ENCODE data around the gene ADNP2.
"Not testable (repeated sequence)": the region's sequence is repeated elsewhere in the genome, so short reads cannot be mapped to it uniquely, and the experiment has no call there.

The ADNP2 gene

DNA sequence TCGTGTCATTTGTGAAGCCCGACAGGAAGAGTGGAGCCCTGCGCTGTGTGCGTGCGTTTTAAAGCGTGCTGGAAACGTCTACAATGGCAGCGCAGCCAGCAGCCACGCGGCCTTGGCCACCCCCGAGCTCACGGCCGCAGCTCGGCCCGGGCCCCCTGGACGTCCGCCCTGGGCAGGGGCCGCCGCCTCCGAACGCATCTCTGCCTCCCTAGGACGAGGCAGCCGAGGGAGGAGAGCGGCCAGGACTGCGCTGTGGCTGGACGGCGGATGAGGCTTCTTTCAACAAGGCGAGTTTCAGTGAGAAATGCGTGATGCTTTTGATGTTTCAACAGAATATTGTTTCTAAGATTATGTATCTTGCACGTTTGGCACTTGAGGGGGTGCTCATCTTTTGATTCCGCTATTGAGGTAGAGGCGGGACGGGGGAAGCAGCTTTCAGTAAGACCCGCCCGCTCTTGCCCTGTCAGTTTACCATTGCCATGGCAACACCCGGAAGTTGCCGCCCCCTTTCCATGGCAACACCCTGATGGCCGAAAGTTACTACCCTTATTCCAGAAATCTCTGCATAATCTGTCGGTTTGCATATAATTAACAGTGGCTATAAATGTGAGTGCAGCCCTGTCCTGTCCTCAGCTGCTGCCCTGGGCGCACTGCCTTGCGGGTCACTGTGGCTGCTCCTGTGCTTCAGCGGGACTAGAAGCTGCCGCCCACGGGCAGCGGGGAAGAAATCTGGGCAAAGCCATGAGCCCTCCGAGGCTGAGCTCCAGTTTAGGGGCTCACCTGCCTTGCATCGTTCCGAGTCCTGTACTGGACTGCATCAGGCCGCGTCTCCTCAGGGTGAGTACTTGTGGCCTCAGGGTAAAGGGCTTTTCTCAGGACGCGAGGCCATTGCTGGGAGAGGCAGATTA is 38.6 kb downstream of the ADNP2 start:
- peak; percentile 48 for DNase-seq

DNA sequence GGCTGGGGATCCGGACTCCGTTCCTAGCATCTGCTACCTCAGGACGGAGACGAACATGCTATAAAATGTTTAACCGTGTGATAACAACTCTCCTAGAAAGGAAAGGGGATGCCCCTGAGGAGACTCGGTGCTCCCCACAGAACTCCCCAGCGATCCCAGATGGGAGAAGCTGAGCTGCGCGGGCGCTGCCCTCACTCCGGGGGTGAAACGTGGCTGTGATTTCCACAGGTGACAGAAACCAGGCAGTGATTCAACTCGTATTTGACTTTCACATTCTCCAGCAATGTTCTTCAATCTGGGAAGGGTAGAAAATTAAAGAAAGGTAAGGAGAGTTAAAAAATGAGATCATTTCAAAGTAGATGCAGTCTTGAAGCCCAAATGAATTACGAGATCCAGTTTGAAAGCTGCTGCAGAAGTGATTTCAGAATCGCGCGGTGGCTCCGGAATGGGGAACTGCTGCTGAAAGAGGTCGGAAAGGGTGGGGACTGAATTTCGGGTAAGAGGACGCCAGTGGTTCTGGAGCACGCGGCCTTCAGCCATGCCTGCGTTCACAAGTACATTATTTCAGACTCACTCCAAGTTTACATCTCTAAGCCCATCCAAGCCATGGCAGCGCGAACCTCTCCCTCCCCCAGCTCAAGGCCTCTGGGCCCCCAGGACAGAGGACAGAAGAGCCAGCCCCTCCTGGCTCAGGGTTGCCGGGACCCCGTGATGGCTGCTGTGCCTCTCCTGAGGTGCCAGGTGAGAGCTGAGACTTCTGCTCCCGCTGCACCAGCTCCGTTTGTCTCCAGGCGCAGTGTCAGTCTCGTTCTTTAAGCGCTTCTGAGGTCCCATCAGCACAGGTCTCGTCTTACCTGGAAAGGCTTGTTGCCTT is 39.5 kb downstream of the ADNP2 start:
- DNase-seq, result no peak

DNA sequence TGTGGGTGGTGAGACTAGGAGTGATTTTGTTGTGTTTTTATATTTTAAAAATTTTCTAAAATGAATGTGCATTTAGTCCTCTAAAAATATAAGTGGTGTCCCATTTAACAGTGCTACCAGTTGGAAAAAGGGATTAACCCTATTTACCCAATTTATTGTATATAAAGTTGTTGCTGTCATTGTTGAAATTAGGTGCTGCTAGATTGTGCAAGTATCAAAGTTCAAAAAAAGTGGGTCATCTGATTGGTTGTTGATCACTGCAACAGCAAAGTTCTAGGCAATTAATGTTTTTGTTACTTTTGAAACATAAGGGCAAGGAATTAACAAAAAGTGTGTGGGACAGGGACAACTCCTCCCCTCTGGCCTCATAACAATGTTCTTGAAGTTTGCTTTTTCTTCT is 40.6 kb downstream of the ADNP2 start:
- no peak for DNase-seq

DNA sequence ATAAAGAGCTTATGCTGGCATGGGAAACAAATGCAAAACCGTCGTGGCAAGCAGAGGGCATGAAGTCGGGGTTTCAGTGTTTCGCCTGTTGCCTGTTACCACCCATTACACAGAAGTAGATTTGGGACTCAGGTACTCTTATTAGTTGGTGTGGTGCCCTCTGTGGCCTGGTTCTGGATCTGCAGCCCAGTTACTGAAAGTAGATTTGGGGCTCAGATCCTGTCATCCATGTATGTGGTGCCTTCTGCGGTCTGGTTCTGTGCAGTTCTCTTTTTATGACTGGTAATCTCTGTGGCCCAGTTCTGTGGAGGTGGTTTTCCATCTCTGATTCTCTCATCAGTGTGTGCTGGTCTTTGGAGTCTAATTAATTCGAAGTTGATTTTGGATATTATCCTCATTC is 45.2 kb downstream of the ADNP2 start:
- no peak for DNase-seq

DNA sequence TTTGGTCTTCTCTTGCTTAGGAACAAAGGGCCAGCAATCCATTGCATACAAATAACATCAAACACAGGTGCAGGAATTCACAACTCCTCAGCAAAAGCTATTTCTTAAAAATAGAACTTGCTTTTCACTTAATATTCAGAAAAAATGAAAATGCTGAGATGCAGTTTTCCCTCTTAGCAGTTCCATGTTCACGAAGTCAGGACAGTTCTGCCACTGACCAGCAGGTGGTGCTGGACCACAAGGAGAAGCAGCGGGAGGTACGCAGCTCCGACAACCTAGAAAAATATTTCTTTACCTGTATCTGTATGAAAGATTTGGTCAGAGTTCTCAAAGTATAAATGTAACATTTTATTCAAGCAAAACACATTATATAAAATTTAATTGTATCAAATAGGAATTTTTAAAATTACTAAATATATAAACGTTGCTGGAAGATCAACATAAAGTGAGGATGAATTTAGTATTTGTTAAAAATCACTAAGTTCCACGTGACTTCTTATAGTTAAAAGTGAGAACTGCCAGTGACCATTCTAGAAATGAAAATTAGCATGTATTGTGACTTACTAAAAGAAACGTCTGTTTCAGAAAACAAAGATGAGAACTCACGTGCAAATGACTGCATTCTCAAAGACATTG is 48.8 kb downstream of the ADNP2 start:
- DNase-seq, result peak; percentile 34

DNA sequence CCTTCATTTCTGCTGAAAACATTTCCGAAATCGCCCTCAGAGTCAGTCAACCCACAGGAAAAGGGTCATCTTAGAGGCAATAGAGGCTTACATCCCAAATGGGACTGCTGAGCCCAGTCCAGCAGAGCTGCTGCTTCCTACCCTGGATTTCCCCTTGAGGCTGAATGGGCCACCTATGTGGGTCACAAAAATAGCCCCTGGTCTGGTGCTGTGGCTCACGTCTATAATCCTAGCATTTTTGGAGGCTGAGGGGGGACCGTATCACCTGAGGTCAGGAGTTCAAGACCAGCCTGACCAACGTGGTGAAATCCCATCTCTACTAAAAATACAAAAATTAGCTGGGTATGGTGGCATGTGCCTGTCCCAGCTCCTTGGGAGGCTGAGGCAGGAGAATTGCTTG is 49.3 kb downstream of the ADNP2 start:
- no peak for DNase-seq

DNA sequence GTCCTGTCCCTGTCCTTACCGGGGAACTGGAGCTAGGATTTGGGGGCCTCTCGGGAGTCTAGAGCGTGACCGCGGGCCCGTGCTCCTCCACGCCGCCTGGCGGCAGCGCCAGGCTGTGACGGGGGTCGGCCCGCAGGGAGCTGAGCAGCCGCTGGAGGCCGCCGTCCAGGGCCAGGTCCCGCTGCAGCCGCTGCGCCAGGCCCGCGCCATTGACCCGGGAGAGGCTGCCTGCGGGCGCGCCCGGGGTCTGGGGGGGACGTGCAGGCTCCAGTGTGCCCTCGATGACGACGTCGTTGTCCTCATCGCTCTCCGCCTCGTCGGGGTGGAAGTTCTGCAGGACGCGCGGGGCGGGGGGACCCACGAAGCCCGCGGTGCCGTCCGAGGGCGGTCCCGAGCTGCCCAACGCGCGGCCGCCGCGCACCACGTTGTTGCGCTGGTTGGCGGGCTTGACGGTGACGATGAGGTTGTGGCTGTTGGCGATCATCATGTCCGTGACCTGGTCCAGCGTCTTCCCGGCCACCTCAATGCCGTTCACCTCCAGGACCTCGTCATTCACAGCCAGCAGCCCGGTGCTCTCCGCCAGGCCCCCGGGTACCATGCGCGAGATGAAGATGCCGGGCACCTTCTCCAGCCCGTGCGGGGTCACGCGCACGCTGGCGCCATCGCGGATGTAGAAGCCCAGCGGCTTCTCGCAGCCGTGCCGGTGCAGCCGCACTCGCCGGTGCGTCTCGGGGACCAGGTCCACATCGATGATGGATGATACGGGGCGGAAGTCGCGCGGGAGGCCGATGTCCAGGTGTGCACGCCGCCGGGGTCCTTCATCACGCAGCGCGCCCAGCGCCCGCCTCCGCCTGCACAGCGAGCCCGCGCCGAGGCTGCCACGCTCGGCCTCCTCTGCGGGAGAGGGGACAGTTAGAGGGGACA is 50.9 kb downstream of the ADNP2 start:
- no peak for DNase-seq

DNA sequence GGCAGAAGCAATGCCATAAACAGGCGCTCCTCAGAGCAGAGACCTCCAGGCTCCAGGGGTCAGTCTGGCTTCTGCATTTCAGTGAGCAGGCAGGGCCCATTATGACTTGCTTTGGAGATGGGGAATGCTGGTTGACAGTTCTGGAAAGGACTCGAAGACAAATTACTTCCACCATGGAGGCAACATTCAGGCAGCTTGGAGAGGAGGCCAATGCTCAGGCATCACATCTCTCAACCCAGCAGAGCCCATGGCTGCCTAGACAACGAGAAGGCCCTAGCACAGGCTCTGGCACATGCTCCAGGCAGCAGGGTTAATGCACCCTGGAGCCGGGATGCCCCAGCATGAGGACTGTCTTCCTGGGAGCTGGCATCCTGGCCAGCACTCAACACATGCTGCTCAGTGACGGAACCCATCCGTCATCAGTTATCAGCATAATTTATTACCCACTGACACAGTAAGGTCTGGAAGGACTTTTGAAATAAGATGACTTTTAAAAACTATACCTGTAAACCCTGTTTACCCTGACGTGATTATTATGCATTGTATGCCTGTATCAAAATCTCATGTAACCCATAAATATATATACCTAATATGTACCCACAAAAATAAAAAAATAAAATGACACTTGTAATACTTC is 52.8 kb downstream of the ADNP2 start:
- no peak for DNase-seq

DNA sequence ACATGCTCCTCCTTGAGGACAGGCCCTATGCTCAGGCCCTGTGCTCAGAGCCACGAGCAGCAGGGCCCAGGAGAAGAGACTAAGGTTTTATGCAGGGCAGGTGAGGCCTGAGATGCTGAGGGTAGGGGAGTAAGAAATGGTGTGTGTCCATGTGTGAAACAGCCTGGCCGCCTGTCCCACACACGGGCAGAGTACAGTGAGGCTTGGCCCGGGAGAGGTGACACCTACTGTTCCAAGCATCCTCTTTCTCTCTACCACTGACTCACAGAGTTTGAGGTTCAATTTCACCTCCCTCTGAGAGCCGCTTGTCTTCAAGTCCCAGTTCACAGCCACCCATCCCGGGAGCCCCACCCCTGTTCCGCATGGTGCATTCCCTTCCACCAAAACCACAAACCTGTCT is 54.1 kb downstream of the ADNP2 start:
- DNase-seq, result no peak

DNA sequence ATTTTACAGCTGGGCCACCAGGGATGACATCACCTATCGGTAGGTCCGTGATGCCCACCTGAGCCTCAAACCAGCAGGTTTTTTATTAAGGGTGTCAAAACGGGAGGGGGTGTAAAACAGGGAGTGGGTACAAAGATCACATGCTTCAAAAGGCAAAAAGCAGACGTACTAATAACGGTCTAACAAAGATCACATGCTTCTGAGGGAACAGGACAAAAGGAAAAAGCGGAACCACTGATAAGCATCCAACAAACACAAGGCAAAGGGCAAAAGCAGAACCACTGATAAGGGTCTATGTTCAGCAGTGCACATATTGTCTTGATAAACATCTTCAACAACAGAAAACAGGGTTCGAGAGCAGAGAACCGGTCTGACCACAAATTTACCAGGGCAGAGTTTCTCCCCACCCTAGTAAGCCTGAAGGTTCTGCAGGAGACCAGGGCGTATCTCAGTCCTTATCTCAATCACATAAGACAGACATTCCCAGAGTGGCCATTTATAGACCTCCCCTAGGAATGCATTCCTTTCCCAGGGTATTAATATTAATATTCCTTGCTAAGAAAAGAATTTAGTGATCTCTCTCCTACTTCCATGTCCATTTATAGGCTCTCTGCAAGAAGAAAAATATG is 55.8 kb downstream of the ADNP2 start:
- not testable (repeated sequence) for DNase-seq

DNA sequence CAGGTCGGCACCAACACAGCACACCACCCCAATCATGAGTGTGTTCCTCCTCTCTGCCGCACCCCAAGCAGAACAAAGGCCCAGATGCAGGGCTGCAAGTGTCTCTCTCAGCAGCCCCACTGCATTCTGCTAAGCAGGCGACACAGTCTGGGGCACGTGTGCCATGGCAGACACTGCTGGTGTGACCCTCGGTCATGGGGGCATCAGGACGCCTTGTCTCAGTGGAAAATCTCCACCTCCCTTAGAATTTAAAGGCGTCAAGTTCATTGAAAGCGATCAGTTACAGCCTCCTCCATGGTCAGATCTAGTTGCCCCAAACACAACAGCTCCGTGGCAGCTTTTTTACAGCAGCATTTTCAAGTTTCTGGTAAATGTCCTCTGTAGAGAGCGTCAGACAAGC is 57.2 kb downstream of the ADNP2 start:
- DNase-seq, result no peak

DNA sequence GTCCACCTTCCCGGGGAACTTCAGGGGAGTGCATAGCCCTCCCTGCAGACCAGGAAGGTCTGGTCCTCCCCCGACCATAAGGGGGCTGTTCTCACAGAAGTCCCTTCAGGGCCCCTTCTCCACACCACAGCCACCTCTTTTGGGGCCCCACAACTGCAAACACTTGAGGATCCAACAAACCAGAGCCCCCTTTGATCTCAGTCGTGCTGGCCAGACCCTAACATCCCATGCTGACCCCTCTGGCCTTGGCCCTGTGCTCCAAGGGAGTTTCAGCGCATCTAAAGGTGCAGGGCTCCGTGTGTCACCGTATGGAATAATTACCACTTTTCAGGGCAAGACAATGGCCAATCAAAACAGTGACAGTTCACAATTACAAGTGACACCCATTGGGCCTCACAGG is 57.7 kb downstream of the ADNP2 start:
- DNase-seq, result no peak

DNA sequence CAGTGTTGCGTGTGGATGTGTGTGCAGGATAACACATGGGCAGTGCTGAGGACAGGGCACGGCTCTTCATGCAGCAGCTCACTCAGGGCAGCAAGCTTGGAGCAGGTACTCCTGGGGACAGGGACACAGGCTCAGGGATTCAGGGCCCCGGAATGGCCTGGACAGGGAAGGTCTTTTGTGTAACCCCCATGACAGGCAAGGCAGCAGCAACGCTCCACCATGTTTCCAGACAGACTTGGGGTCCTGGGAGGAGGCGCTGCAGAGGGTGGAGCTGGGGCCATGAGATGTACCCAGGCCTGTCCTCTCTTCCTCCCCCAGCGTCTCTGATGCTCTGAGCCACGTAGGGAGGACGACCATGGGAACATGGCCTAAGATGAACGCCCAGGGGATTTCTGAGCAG is 58.3 kb downstream of the ADNP2 start:
- no peak for DNase-seq

DNA sequence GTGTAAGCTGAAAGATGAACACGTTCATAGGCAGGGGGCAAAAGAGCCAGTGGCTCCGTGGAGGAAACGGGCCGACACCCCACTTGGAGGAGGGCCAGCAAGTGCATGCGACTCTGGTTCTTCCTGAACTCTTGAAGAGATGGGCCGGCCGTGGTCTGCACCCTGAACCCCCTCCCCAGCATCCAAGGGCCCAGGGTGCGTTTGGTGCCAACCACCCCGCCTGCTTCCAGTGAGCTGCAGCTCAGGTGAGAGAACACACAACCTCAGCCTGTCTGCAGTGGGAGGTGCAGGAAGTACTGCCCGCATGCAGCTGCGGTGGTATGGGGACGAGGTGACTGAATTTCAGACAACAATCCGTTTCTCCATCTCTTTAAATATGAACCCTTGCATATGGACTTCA is 58.9 kb downstream of the ADNP2 start:
- DNase-seq, result no peak

DNA sequence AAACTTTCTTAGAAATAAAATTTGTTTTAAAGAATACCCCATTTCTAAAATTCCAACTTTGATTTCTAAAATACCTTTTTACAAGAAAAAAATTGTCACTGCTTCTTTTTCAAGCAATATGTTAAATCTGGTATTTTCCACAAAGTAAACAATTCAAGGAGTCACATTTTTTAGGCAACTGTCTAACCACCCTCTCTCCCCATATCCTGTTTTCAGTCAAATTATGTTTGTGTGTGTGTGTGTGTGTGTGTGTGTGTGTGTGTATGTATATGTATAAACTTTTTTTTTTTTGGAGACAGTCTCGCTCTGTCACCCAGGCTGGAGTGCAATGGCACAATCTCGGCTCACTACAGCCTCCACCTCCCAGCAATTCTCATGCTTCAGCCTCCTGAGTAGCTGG is 59.3 kb downstream of the ADNP2 start:
- no peak for DNase-seq

DNA sequence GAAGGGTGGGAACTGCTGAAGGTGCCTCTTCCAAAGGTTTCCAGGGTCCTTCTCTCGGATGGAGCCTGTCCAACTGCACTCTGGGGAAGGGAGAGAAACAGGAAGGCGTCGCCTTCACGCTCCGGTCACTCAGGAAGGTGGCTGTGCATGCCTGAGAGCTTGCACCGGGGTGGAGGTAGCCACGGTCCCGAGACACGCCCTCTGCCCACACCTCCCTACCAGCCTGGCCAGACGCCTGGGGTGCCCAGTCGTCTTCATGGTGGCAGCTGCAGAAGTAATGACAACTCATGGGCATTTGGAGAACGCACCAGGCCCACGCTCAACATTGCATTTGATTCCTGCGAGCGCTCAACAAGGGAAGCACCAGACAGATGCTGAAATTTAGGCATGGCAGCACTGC is 59.9 kb downstream of the ADNP2 start:
- DNase-seq, result peak; percentile 35

DNA sequence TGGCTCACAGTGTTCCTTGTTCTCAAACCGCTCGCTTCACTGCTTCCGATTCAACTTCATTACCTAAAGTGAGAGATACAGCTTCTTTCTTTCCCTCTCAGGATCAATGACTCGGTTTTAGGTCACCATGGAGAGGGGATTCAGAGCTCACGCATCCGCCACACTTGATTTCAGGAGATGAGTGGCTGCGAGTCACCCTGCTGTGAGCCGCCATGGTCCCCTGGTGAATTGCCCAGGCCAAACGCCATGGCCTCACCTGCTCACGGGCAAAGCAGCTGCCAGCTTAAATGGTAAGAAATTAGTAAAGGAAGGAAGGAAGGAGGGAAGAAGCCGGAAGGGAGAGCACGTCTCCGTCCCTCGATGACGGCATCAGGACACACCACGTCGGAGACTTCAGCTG is 60.5 kb downstream of the ADNP2 start:
- DNase-seq, result peak; percentile 25

DNA sequence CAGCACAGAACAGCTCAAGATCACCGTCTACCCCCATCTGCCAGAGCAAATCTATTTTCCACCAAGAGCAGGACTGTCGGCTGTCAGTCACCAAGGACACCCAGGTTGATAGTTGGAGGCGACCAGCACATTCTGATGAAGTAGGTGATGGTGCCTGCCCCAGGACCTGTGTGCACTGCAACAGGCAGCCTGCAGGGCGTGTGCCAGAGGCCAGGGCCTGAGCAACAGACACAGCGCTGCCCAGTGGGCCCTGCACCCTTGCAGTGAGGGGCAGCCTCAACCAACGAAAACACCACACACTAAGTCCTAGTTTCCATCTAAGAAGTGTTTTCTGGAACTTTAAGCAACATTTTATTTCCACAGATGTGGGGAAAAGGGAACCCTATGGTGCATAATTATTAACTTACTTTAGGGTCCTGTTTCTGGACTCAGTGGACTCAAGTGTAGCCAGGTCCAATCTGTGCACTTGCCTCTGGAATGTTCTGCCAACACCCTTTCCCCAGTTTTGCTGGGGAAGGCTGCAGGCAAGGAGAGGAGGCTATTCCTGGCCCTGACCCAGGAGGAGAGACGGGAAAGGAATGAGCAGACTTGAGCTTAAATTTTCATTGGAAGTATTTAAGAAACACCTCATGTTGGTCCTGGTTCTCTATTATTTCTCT is 61.5 kb downstream of the ADNP2 start:
- DNase-seq, result no peak

DNA sequence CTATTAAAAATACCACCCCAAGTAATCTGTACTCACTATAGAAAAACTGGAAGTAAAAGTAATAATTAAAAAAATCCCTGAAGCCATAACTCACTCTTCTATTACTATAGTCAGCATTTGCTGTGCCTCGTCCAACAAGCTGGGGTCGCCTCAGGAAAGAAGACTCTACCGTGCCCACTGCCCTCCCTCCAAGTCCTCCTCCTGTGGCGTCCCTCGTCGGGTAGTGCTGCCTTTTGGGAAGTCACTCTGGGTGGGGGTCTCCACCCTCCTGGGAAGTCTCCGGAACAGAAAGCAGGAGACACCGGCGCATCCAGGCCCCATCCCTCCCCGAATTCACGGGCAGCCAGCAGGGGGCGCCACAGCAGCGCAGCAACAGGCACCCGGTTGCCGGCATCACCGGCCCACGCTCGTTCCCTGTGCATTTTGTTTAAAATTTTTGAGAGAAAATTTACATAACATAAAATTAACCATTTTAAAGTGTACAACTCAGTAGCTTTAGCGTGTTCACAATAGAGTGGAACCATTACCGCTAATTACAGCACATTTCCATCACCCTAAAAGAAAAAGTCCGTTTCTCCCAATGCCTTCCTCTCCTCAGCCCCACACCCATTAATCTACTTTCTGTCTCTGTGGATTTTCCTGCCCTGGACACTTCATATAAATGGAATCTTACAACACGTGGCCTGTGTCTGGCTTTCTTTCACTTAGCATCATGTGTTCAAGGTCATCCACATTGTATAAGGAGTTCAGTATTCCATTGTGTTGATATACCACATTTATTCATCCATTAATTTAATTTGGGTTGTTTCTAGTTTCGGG is 62.2 kb downstream of the ADNP2 start:
- DNase-seq, result no peak

DNA sequence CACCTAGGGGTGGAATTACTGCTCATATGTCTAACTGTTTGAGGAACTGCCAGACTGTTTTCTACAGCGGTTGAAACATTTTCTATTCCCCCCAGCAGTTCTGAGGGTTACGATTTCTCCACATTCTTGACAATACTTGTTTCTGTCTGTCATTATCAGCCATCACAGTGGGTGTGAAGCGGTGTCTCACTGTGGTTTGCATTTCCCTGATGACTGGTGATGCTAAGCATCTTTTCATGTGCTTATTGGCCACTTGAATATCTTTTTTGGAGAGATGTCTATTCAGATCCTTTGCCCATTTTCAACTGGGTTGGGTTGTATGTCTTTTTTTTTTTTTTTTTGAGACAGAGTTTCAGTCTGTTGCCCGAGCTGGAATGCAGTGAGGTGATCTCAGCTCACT is 63.0 kb downstream of the ADNP2 start:
- no peak for DNase-seq

Data from DMS79 treated with DMSO at 0.1 percent for 48 hours (cell line).